ENCODE measurements around the gene TRAPPC11. TPM values are rescaled to one million over a fixed set of nuclear protein-coding genes. Genes with fewer than 3 reads are reported as not detected.
A peak's percentile ranks its signal among the peaks of the same experiment; 100 is the strongest.

The TRAPPC11 gene
- total and polyA plus RNA-seq, 2 of the 13 experiments (the other 11 are each of a cell fraction or from before 2014, with no cell fraction given) = 18.0 to 23.2 TPM

- no TSS peak for BruUV-seq (replicated peaks)
- intact Hi-C loops (cut with micrococcal nuclease; ENCODE audit: unreplicated experiment) (no loop called here), in situ Hi-C loops (cut with HindIII; ENCODE audit: extremely low pct_ligation_motif_present, low pct_unique_long_range_greater_than_20kb) (no loop called here)
- Histone ChIP-seq H3K27ac (ENCODE audit: extremely low read length, insufficient read depth, low read length) (no peak overlapping the region), H3K4me3 (replicated peaks in 1 of 3; ENCODE audit: insufficient read depth in 1 of 3, low read depth in 2 of 3, low read length in 3 of 3) (no peak overlapping the region), H4K20me1 (ENCODE audit: insufficient read depth, low read length) (no peaks in the 10 kb centered on the region), H3K9me3 (ENCODE audit: low read length) (no peaks in the 10 kb centered on the region), H3K4me2 (ENCODE audit: low read depth, low read length) (no peak overlapping the region), H2AFZ (ENCODE audit: low read length) (no peak overlapping the region), H3K4me1 (ENCODE audit: insufficient read depth, low read length) (peaks cover 8% of the 10 kb centered on the region; the same call in 1 of the 2 replicates), H3K79me2 (ENCODE audit: insufficient read depth, low read length) (no peaks in the 10 kb centered on the region), H3K9ac (ENCODE audit: insufficient read depth, low read depth, low read length) (no peak overlapping the region), H3K36me3 (replicated peaks in 1 of 2; ENCODE audit: control insufficient read depth in 1 of 2, insufficient read depth in 2 of 2, low read length in 2 of 2) (peaks cover 13 to 41% of the 10 kb centered on the region in 2 experiments; a peak in 4 of 5 replicates), H3K27me3 (ENCODE audit: control insufficient read depth in 1 of 2, insufficient read depth in 2 of 2, low read length in 2 of 2) (no peaks in the 10 kb centered on the region)
- FAIRE-seq (no peak), ATAC-seq (no peak), DNase-seq (ENCODE audit: low spot score) (no peak)
- POLR2A ChIA-PET = no interaction called here
- CTCF ChIA-PET (ENCODE audit: low intra/inter-chr PET ratio, low total read pairs) = no interaction called here
- 88% methylated on average over 1 of the region's 1 CpG for WGBS (ENCODE audit: low lambda C conversion rate)
- TF ChIP-seq ZNF331 (CRISPR knock-in tag; IDR thresholded peaks at IDR 0.05) = peak; percentile 99
- no peak for TF ChIP-seq SAP130 (CRISPR knock-in tag; IDR thresholded peaks at IDR 0.05; ENCODE audit: low read depth)
Observed at GRCh38 chr4:183702492-183702891, 43.4 kb downstream of the TRAPPC11 start.

- WGBS (ENCODE audit: low lambda C conversion rate) = 94% methylated on average over 7 of the region's 7 CpGs
- TF ChIP-seq RXRA (CRISPR knock-in tag; IDR thresholded peaks at IDR 0.05) (no peak), CHD2 (IDR thresholded peaks at IDR 0.05; ENCODE audit: low read depth, low read length) (no peak), ZNF672 (CRISPR knock-in tag; IDR thresholded peaks at IDR 0.05) (no peak), ZBTB10 (CRISPR knock-in tag; IDR thresholded peaks at IDR 0.05; ENCODE audit: borderline replicate concordance) (no peak), FOXK1 (CRISPR knock-in tag; IDR thresholded peaks at IDR 0.05; ENCODE audit: borderline replicate concordance, low read depth) (no peak), MEF2D (CRISPR knock-in tag; IDR thresholded peaks at IDR 0.05) (no peak), EED (CRISPR knock-in tag; IDR thresholded peaks at IDR 0.05) (no peak), ESRRA (CRISPR knock-in tag; IDR thresholded peaks at IDR 0.05; ENCODE audit: low read depth) (no peak), ZNF841 (CRISPR knock-in tag; IDR thresholded peaks at IDR 0.05; ENCODE audit: borderline replicate concordance) (no peak), ZC3H4 (CRISPR knock-in tag; IDR thresholded peaks at IDR 0.05; ENCODE audit: borderline replicate concordance) (no peak), ETV6 (CRISPR knock-in tag; conservative IDR thresholded peaks at IDR 0.05) (no peak), TSC22D2 (CRISPR knock-in tag; IDR thresholded peaks at IDR 0.05; ENCODE audit: borderline replicate concordance) (no peak), DZIP1 (CRISPR knock-in tag; IDR thresholded peaks at IDR 0.05) (no peak)
- no TSS peak for BruUV-seq (replicated peaks)
Observed at GRCh38 chr4:183714626-183715025, 55.5 kb downstream of the TRAPPC11 start.

More at GRCh38 chr4:183714626-183715025, 55.5 kb downstream of the TRAPPC11 start:
- Histone ChIP-seq H3K9ac (ENCODE audit: insufficient read depth, low read depth, low read length) (no peak overlapping the region), H3K4me3 (replicated peaks in 1 of 3; ENCODE audit: insufficient read depth in 1 of 3, low read depth in 2 of 3, low read length in 3 of 3) (no peak overlapping the region), H3K36me3 (replicated peaks in 1 of 2; ENCODE audit: control insufficient read depth in 1 of 2, insufficient read depth in 2 of 2, low read length in 2 of 2) (peaks cover 2 to 6% of the 10 kb centered on the region in 2 experiments; a peak in 1 of 5 replicates), H3K79me2 (ENCODE audit: insufficient read depth, low read length) (no peaks in the 10 kb centered on the region), H2AFZ (ENCODE audit: low read length) (no peak overlapping the region), H3K4me2 (ENCODE audit: low read depth, low read length) (no peak overlapping the region), H4K20me1 (ENCODE audit: insufficient read depth, low read length) (no peaks in the 10 kb centered on the region), H3K27me3 (ENCODE audit: control insufficient read depth in 1 of 2, insufficient read depth in 2 of 2, low read length in 2 of 2) (no peaks in the 10 kb centered on the region), H3K27ac (ENCODE audit: extremely low read length, insufficient read depth, low read length) (no peak overlapping the region), H3K4me1 (ENCODE audit: insufficient read depth, low read length) (peaks cover 10% of the 10 kb centered on the region; the same call in 1 of the 2 replicates), H3K9me3 (ENCODE audit: low read length) (no peaks in the 10 kb centered on the region)
- CTCF ChIA-PET (ENCODE audit: low intra/inter-chr PET ratio, low total read pairs) = no interaction called here
- DNase-seq (ENCODE audit: low spot score) = no peak
- POLR2A ChIA-PET = no interaction called here
- in situ Hi-C loops (cut with HindIII; ENCODE audit: extremely low pct_ligation_motif_present, low pct_unique_long_range_greater_than_20kb) = no loop called here
- intact Hi-C loops (cut with micrococcal nuclease; ENCODE audit: unreplicated experiment) = loop anchor here (5.0 kb wide), 1 partner anchor 983 kb away; no protein-coding TSS in a partner anchor
- FAIRE-seq = no peak
- ATAC-seq = no peak
